ENCODE measurements around the gene KIAA1328.

GRCh38 chr18:37254236-37254754, 425.4 kb downstream of the KIAA1328 start:
- TF ChIP-seq POLR2A (IDR thresholded peaks at IDR 0.05; ENCODE audit: low read length) (no peak), GATA1 (IDR thresholded peaks at IDR 0.05; ENCODE audit: low read depth, low read length) (no peak)

Data from erythroblast (primary cell).